H1 (cell line): Measurements from ENCODE around the gene RIN1. TPM values are rescaled to one million over a fixed set of nuclear protein-coding genes. Genes with fewer than 3 reads are reported as not detected.

Experiments
- CHD2 ChIP-seq: IDR thresholded peaks from 2 replicates; pipeline ENCODE4 v1.6.1; 2012; ENCODE audit warnings: low read length, improper control_type of control experiment
- KDM4A ChIP-seq: IDR thresholded peaks from one replicate; pipeline ENCODE4 v1.7.1; 2012; ENCODE audit warnings: low read depth, mild to moderate bottlenecking, moderate library complexity, low read length, inconsistent platforms; ENCODE audit not compliant: severe bottlenecking
- MAFK ChIP-seq: IDR thresholded peaks from 2 replicates; pipeline ENCODE4 v1.6.1; 2012; ENCODE audit warnings: low read depth, mild to moderate bottlenecking, improper control_type of control experiment, low read length
- POU5F1 ChIP-seq: IDR thresholded peaks from 2 replicates; pipeline ENCODE4 v1.6.1; 2011; ENCODE audit warnings: low read depth, mild to moderate bottlenecking, low read length, moderate library complexity
- YY1 ChIP-seq: IDR thresholded peaks from 2 replicates; pipeline ENCODE4 v1.6.1; 2011; ENCODE audit warnings: low read depth, mild to moderate bottlenecking, low read length
- polyA plus RNA-seq, 7 experiments: library from polyadenylated mRNA; depleted of rRNA in 3 of 7; stranded (reverse) in 5 of 7; unstranded in 2 of 7; fragments of >200 nt in 5 of 7; fragments of 200-250 nt in 2 of 7; gene quantifications; 1 replicate in 5 of 7; 2 replicates in 1 of 7; 4 replicates in 1 of 7; pipeline versions ENCODE4 v1.2.1 to v1.2.3, GENCODE V29; 2011 to 2013; ENCODE audit warnings: missing spikeins in 2 of 7, mixed read lengths in 2 of 7
- total RNA-seq: library from RNA; stranded (reverse); fragmentation: NEBNext Ultra II Directional; extraction: Animal tissue kit (Norgen Biotek cat#: 25700); gene quantifications from 2 replicates; pipeline ENCODE4 v1.2.1, GENCODE V29; 2021
- TF ChIP-seq, protein P1 (sequence below): IDR thresholded peaks from 2 replicates; pipeline ENCODE4 v1.6.1; 2011; ENCODE audit warnings: low read depth, mild to moderate bottlenecking, low read length; ENCODE audit not compliant: insufficient read depth

Gene RIN1
- total and polyA plus RNA-seq, 2 of the 8 experiments (the other 6 are each of a cell fraction or from before 2014, with no cell fraction given), result 2.5 to 5.4 TPM

DNA sequence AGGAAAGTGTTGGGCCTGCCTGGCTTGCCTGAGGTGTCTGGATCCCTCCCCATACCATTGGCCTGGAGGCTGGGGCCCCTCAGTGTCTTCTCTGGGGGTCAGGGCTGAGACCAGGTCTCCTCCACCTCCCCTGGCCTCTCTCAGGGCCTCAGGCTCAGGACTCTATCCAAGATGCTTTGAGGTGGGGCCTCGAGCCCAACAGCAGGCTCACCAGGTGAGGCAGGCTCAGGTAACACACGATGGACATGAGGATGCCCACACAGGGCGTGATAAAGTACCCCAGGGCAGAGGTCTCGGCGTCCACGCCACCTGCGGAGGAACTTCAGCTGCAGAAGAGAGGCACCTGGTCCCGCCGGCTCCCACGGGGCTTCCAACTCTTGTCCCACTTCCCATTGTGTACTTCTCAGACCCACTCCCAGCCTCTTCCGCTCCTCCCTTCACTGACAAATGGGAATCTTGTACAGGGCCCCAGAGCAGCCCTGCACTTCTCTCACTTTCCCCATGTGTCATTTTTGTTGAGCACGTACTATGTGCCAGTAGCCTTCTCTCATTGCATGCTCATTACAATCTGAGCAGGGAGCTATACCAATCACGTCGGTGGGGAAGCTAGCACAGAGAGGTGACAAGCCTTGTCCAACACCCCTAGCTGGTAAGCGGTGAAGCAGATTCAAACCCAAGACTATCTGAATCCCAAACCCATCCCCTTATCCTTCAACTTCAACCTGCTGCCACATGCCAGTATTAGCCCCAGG is 31.5 kb upstream of the RIN1 start (continued):
- TF ChIP-seq CHD2 (no peak), POU5F1 (no peak), YY1 (no peak), MAFK (no peak), KDM4A (no peak)
- TF ChIP-seq, protein P1, sequence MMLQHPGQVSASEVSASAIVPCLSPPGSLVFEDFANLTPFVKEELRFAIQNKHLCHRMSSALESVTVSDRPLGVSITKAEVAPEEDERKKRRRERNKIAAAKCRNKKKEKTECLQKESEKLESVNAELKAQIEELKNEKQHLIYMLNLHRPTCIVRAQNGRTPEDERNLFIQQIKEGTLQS, result no peak
- TF ChIP-seq, all 59 proteins: peak for 0
